Activated CD8-positive, alpha-beta memory T cell treated with anti-CD3 and anti-CD28 coated beads, Interleukin-2, amount 10 ng/mL, durations not matched to agents 7 days and 5 days (primary cell): Measurements from ENCODE around the gene HIKESHI. TPM values are rescaled to one million over a fixed set of nuclear protein-coding genes. Genes with fewer than 3 reads are reported as not detected.

Experiments
- ATAC-seq: fragments of 150-1000 bp; cut with Tn5 transposase; one replicate; pipeline ENCODE4 v1.10.0; 2021; ENCODE audit warnings: moderate library complexity
- CTCF ChIA-PET: fragments of 350-600 bp; sonication (Branson Sonifier 250); formaldehyde crosslinking; loops from one replicate; lab custom pipeline; 2021; ENCODE audit warnings: antibody characterized with exemption; lab: Charles Lee
- DNase-seq: peaks from one replicate; pipeline ENCODE4 v3.0.0-alpha.2; 2020
- H3K27ac Mint-ChIP-seq: one replicate; pipeline ENCODE4 v1.8.0; 2021; ENCODE audit warnings: mild to moderate bottlenecking, mixed read lengths
- H3K27me3 Mint-ChIP-seq: one replicate; pipeline ENCODE4 v1.8.0; 2021; ENCODE audit warnings: mixed read lengths
- H3K36me3 Mint-ChIP-seq: one replicate; pipeline ENCODE4 v1.8.0; 2021; ENCODE audit warnings: mild to moderate bottlenecking, mixed read lengths
- H3K4me1 Mint-ChIP-seq: one replicate; pipeline ENCODE4 v1.8.0; 2021; ENCODE audit warnings: mixed read lengths
- H3K4me3 Mint-ChIP-seq: one replicate; pipeline ENCODE4 v1.8.0; 2021; ENCODE audit warnings: mild to moderate bottlenecking, moderate library complexity, mixed read lengths
- H3K9me3 Mint-ChIP-seq: one replicate; pipeline ENCODE4 v1.8.0; 2022; ENCODE audit warnings: low read depth, mixed read lengths
- total RNA-seq, 2 experiments: library from RNA; stranded (reverse); gene quantifications; one replicate each; pipeline ENCODE4 v1.2.3, GENCODE V29; 2021

Gene HIKESHI
- total RNA-seq, 2 experiments from 2014 or later, result 37.3 to 44.9 TPM

- H3K36me3 Mint-ChIP-seq, result peaks cover 7% of the 10 kb centered on the region
- no peak for DNase-seq
- no peak overlapping the region for H3K27ac Mint-ChIP-seq
- CTCF ChIA-PET, result no interaction called here
- H3K4me1 Mint-ChIP-seq, result peaks cover 10% of the 10 kb centered on the region
- no peak for ATAC-seq
- peaks cover 7% of the 10 kb centered on the region for H3K27me3 Mint-ChIP-seq
- peaks cover 5% of the 10 kb centered on the region for H3K9me3 Mint-ChIP-seq
- H3K4me3 Mint-ChIP-seq, result no peak overlapping the region
These were observed 69.0 kb downstream of the HIKESHI start for GRCh38 chr11:86370922-86371594.

GRCh38 chr11:86372041-86372440 is 70.0 kb downstream of the HIKESHI start:
- no peak for ATAC-seq
- no peak for DNase-seq
- peaks cover 4% of the 10 kb centered on the region for H3K27me3 Mint-ChIP-seq
- CTCF ChIA-PET, result no interaction called here
- H3K4me3 Mint-ChIP-seq, result no peak overlapping the region
- peaks cover 7% of the 10 kb centered on the region for H3K36me3 Mint-ChIP-seq
- H3K9me3 Mint-ChIP-seq, result peaks cover 5% of the 10 kb centered on the region
- no peak overlapping the region for H3K27ac Mint-ChIP-seq
- H3K4me1 Mint-ChIP-seq, result peaks cover 10% of the 10 kb centered on the region

GRCh38 chr11:86372586-86372985 is 70.5 kb downstream of the HIKESHI start:
- CTCF ChIA-PET, result no interaction called here
- DNase-seq (no peak), ATAC-seq (no peak)
- peaks cover 10% of the 10 kb centered on the region for H3K4me1 Mint-ChIP-seq
- peaks cover 4% of the 10 kb centered on the region for H3K27me3 Mint-ChIP-seq
- peaks cover 5% of the 10 kb centered on the region for H3K9me3 Mint-ChIP-seq
- no peak overlapping the region for H3K4me3 Mint-ChIP-seq
- peaks cover 7% of the 10 kb centered on the region for H3K36me3 Mint-ChIP-seq
- no peak overlapping the region for H3K27ac Mint-ChIP-seq

GRCh38 chr11:86374069-86374468 is 72.0 kb downstream of the HIKESHI start:
- no peak for DNase-seq
- Mint-ChIP-seq H3K27me3 (peaks cover 4% of the 10 kb centered on the region), H3K4me3 (no peak overlapping the region), H3K27ac (no peak overlapping the region), H3K9me3 (peaks cover 5% of the 10 kb centered on the region), H3K36me3 (peaks cover 7% of the 10 kb centered on the region), H3K4me1 (peaks cover 10% of the 10 kb centered on the region)
- CTCF ChIA-PET, result no interaction called here
- no peak for ATAC-seq

- no peak within 1 kb of the TSS for H3K4me3 Mint-ChIP-seq
- H3K4me1 Mint-ChIP-seq, result peaks cover 10% of the 10 kb centered on the region
- ATAC-seq (no peak), DNase-seq (no peak)
- H3K27ac Mint-ChIP-seq, result no peak within 1 kb of the TSS
- peaks cover 2% of the 10 kb centered on the region for H3K9me3 Mint-ChIP-seq
- CTCF ChIA-PET, result no interaction called here
- H3K36me3 Mint-ChIP-seq, result peaks cover 7% of the 10 kb centered on the region
- H3K27me3 Mint-ChIP-seq, result peaks cover 4% of the 10 kb centered on the region
These were observed 72.5 kb downstream of the HIKESHI start, which contains the start of gene CCDC81 for GRCh38 chr11:86374586-86374985. Gene CCDC81 (plus strand): TSS chr11:86374887. CDS start chr11:86375164, 277 bp downstream.

GRCh38 chr11:86377972-86378371 is 75.9 kb downstream of the HIKESHI start:
- Mint-ChIP-seq H3K27ac (no peak overlapping the region), H3K4me1 (no peaks in the 10 kb centered on the region), H3K27me3 (peaks cover 4% of the 10 kb centered on the region), H3K4me3 (no peak overlapping the region), H3K36me3 (no peaks in the 10 kb centered on the region), H3K9me3 (peaks cover 2% of the 10 kb centered on the region)
- DNase-seq, result no peak
- CTCF ChIA-PET, result no interaction called here
- no peak for ATAC-seq

GRCh38 chr11:86380295-86381059 is 78.4 kb downstream of the HIKESHI start:
- H3K4me1 Mint-ChIP-seq, result no peaks in the 10 kb centered on the region
- DNase-seq (no peak), ATAC-seq (no peak)
- H3K36me3 Mint-ChIP-seq, result no peaks in the 10 kb centered on the region
- H3K27ac Mint-ChIP-seq, result no peak overlapping the region
- CTCF ChIA-PET, result no interaction called here
- no peaks in the 10 kb centered on the region for H3K27me3 Mint-ChIP-seq
- peaks cover 2% of the 10 kb centered on the region for H3K9me3 Mint-ChIP-seq
- H3K4me3 Mint-ChIP-seq, result no peak overlapping the region

- Mint-ChIP-seq H3K4me1 (no peaks in the 10 kb centered on the region), H3K9me3 (no peaks in the 10 kb centered on the region), H3K4me3 (no peak overlapping the region), H3K36me3 (no peaks in the 10 kb centered on the region), H3K27me3 (no peaks in the 10 kb centered on the region), H3K27ac (no peak overlapping the region)
- no peak for DNase-seq
- CTCF ChIA-PET, result interaction anchor here (1.3 kb wide), 1 partner anchor 60 kb away, joined by 3 read pairs; no protein-coding TSS in a partner anchor
- no peak for ATAC-seq
These were observed 81.3 kb downstream of the HIKESHI start for GRCh38 chr11:86383041-86383955.

- no peaks in the 10 kb centered on the region for H3K4me1 Mint-ChIP-seq
- no peak for ATAC-seq
- no peaks in the 10 kb centered on the region for H3K27me3 Mint-ChIP-seq
- CTCF ChIA-PET, result no interaction called here
- DNase-seq, result no peak
- H3K27ac Mint-ChIP-seq, result no peak overlapping the region
- H3K4me3 Mint-ChIP-seq, result no peak overlapping the region
- H3K36me3 Mint-ChIP-seq, result no peaks in the 10 kb centered on the region
- no peaks in the 10 kb centered on the region for H3K9me3 Mint-ChIP-seq
These were observed 84.2 kb downstream of the HIKESHI start for GRCh38 chr11:86386283-86386682.

- no peak overlapping the region for H3K4me3 Mint-ChIP-seq
These were observed 84.7 kb downstream of the HIKESHI start for GRCh38 chr11:86386746-86387145.

GRCh38 chr11:86388198-86388597 is 86.2 kb downstream of the HIKESHI start:
- Mint-ChIP-seq H3K27me3 (no peaks in the 10 kb centered on the region), H3K27ac (no peak overlapping the region), H3K4me1 (no peaks in the 10 kb centered on the region), H3K9me3 (no peaks in the 10 kb centered on the region), H3K36me3 (no peaks in the 10 kb centered on the region), H3K4me3 (no peak overlapping the region)
- DNase-seq, result no peak
- ATAC-seq, result no peak
- CTCF ChIA-PET, result no interaction called here

More at GRCh38 chr11:86386746-86387145, 84.7 kb downstream of the HIKESHI start:
- ATAC-seq (no peak), DNase-seq (no peak)
- Mint-ChIP-seq H3K36me3 (no peaks in the 10 kb centered on the region), H3K27ac (no peak overlapping the region), H3K4me1 (no peaks in the 10 kb centered on the region), H3K9me3 (no peaks in the 10 kb centered on the region), H3K27me3 (no peaks in the 10 kb centered on the region)
- CTCF ChIA-PET, result no interaction called here

GRCh38 chr11:86390487-86390886 is 88.4 kb downstream of the HIKESHI start:
- CTCF ChIA-PET, result no interaction called here
- H3K27me3 Mint-ChIP-seq, result no peaks in the 10 kb centered on the region
- H3K27ac Mint-ChIP-seq, result no peak overlapping the region
- H3K9me3 Mint-ChIP-seq, result no peaks in the 10 kb centered on the region
- H3K36me3 Mint-ChIP-seq, result no peaks in the 10 kb centered on the region
- DNase-seq (no peak), ATAC-seq (no peak)
- no peak overlapping the region for H3K4me3 Mint-ChIP-seq
- no peaks in the 10 kb centered on the region for H3K4me1 Mint-ChIP-seq

GRCh38 chr11:86395061-86395551 is 93.1 kb downstream of the HIKESHI start:
- H3K36me3 Mint-ChIP-seq, result no peaks in the 10 kb centered on the region
- H3K4me3 Mint-ChIP-seq, result no peak overlapping the region
- no peaks in the 10 kb centered on the region for H3K27me3 Mint-ChIP-seq
- H3K27ac Mint-ChIP-seq, result no peak overlapping the region
- ATAC-seq (no peak), DNase-seq (no peak)
- CTCF ChIA-PET, result interaction anchor here (1.3 kb wide), 1 partner anchor 10 kb away, joined by 3 read pairs; no protein-coding TSS in a partner anchor
- H3K4me1 Mint-ChIP-seq, result peaks cover 3% of the 10 kb centered on the region
- no peaks in the 10 kb centered on the region for H3K9me3 Mint-ChIP-seq
